Activated naive CD8-positive, alpha-beta T cell treated with anti-CD3 and anti-CD28 coated beads, Interleukin-2, amount 10 ng/mL, durations not matched to agents 7 days and 5 days (primary cell): Measurements from ENCODE around the gene WDR27. TPM values are rescaled to one million over a fixed set of nuclear protein-coding genes. Genes with fewer than 3 reads are reported as not detected.
"Not testable (repeated sequence)": the region's sequence is repeated elsewhere in the genome, so short reads cannot be mapped to it uniquely, and the experiment has no call there.

Source experiments
- ATAC-seq: fragments of 150-1000 bp; cut with Tn5 transposase; one replicate; pipeline ENCODE4 v1.10.0; 2021; ENCODE audit warnings: low read depth, moderate library complexity
- POLR2A ChIA-PET: fragments of 350-600 bp; sonication (Branson Sonifier 250); formaldehyde crosslinking; loops from one replicate; lab custom pipeline; 2021; ENCODE audit warnings: antibody characterized with exemption; lab: Charles Lee
- DNase-seq: peaks from one replicate; pipeline ENCODE4 v3.0.0; 2021
- H3K27ac Mint-ChIP-seq: one replicate; pipeline ENCODE4 v1.8.0; 2022; ENCODE audit warnings: mild to moderate bottlenecking, mixed read lengths
- H3K27me3 Mint-ChIP-seq: one replicate; pipeline ENCODE4 v1.8.0; 2022; ENCODE audit warnings: mild to moderate bottlenecking, moderate library complexity, mixed read lengths
- H3K36me3 Mint-ChIP-seq: one replicate; pipeline ENCODE4 v1.8.0; 2021; ENCODE audit warnings: mild to moderate bottlenecking, mixed read lengths
- H3K4me1 Mint-ChIP-seq: one replicate; pipeline ENCODE4 v1.8.0; 2021; ENCODE audit warnings: mixed read lengths
- H3K4me3 Mint-ChIP-seq: one replicate; pipeline ENCODE4 v1.8.0; 2022; ENCODE audit warnings: mild to moderate bottlenecking, moderate library complexity, mixed read lengths
- H3K9me3 Mint-ChIP-seq: one replicate; pipeline ENCODE4 v1.8.0; 2021; ENCODE audit warnings: mixed read lengths
- total RNA-seq, 2 experiments: library from RNA; stranded (reverse); gene quantifications; one replicate each; pipeline ENCODE4 v1.2.3, GENCODE V29; 2021

The WDR27 gene
- total RNA-seq, 2 experiments from 2014 or later = 37.6 to 39.6 TPM

DNA sequence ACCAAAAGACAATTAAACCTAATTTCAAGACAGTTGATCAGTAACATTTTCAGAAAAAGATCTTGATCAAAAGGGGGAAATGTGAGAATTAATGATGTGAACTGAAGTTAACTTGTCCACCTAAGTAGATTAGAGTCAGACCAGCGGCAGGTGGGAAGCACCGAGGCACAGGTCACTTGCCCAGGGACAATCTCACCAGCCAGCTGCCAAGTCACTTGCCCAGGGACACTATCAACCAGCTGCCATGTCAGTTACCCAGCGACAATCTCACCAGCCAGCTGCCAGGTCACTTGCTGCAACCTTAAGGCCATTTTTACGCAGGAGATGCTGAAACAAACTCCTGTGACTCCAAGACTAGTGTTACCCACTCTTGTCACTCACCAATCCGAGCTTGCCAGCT is 260.5 kb downstream of the WDR27 start:
- no peaks in the 10 kb centered on the region for H3K36me3 Mint-ChIP-seq
- DNase-seq = no peak
- ATAC-seq = no peak
- POLR2A ChIA-PET = no interaction called here
- no peaks in the 10 kb centered on the region for H3K4me1 Mint-ChIP-seq
- H3K27me3 Mint-ChIP-seq = peaks cover 13% of the 10 kb centered on the region
- H3K27ac Mint-ChIP-seq = no peak overlapping the region
- no peaks in the 10 kb centered on the region for H3K9me3 Mint-ChIP-seq
- H3K4me3 Mint-ChIP-seq = no peak overlapping the region

DNA sequence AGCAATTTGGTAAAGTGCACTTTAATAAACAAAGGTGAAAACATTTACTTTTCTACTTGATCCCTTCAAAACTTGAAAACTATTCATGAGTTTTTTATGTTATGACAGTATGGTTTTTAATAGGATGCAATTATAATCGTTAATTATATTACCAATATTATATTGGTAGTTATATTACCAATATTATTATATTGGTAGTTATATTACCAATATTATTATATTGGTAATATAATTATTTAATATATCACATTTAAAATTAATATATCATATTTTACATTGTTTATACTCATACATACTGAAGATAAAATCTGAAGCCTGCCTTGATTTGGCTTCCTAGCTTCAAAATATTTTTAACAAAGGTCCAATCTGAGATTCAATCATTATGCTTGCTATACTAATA is 262.1 kb downstream of the WDR27 start:
- Mint-ChIP-seq H3K27me3 (peaks cover 10% of the 10 kb centered on the region), H3K4me1 (no peaks in the 10 kb centered on the region), H3K36me3 (no peaks in the 10 kb centered on the region), H3K27ac (no peak overlapping the region), H3K9me3 (peaks cover 3% of the 10 kb centered on the region), H3K4me3 (no peak overlapping the region)
- DNase-seq (no peak), ATAC-seq (no peak)
- POLR2A ChIA-PET = no interaction called here

DNA sequence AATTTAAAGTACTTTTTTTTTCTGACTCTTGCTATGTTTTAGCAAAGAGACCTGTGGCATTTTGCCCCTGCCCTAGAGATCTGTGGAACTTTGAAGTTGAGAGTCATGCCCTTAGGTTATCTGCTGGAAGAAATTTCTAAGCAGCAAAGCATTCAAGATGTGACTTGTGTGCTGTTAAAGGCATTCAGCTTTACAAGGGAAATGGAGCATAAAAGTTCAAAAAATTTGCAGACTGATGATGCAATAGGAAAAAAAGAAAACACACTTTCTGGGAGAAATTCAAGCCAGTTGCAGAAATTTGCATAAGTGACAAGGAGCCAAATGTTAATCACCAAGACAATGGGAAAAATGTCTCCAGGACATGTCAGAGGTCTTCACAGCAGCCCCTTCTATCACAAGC is 267.3 kb downstream of the WDR27 start:
- H3K27me3 Mint-ChIP-seq, ATAC-seq, H3K27ac Mint-ChIP-seq, H3K4me1 Mint-ChIP-seq, H3K4me3 Mint-ChIP-seq, H3K36me3 Mint-ChIP-seq, DNase-seq, POLR2A ChIA-PET: not testable (repeated sequence)
- H3K9me3 Mint-ChIP-seq = peaks cover 25% of the 10 kb centered on the region

DNA sequence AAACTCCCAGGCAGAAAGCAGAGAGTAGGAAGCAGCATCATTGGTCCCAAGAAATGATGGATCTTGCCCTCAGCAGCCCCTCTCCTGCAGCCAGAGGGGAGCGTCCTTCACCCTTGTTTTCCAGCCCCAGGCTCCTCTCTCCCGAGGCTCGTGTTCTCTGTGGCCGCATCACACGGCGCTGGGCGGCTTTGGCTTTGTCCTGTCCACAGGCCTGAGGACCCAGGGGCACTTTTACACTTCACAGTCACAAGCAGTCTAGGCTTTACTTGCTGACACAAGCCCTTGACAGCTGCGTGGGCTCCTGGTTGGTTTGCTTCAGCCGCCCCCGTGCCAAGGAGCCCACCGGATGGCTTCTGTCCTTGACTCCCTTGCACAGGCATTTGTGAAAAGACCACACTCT is 272.8 kb downstream of the WDR27 start:
- peaks cover 22% of the 10 kb centered on the region for H3K9me3 Mint-ChIP-seq
- no peaks in the 10 kb centered on the region for H3K4me1 Mint-ChIP-seq
- DNase-seq (no peak), ATAC-seq (no peak)
- H3K27ac Mint-ChIP-seq = no peak overlapping the region
- POLR2A ChIA-PET = no interaction called here
- H3K27me3 Mint-ChIP-seq = peaks cover 2% of the 10 kb centered on the region
- no peaks in the 10 kb centered on the region for H3K36me3 Mint-ChIP-seq
- H3K4me3 Mint-ChIP-seq = no peak overlapping the region

DNA sequence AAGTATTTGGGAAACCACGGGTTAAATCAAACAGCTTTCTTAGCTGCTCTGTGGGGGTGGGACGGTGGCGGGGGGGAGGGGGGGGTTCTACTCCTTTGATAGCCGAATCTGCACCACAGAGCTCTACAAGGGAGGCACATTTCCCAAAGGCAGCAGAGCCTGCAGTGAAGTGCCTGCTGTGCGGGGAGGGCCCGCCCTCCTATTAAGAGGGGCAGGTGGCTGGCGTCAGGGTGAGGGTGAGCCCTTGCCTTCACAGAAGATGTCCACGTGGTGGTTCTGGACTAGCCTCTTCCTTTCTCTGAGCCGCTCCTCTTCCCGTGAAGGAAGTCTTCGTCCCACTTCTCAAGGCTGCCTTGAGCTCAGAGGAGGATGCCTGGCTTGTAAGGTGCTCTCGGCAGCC is 273.3 kb downstream of the WDR27 start:
- ATAC-seq (no peak), DNase-seq (no peak)
- H3K9me3 Mint-ChIP-seq = peaks cover 19% of the 10 kb centered on the region
- H3K27ac Mint-ChIP-seq = no peak overlapping the region
- no peaks in the 10 kb centered on the region for H3K36me3 Mint-ChIP-seq
- POLR2A ChIA-PET = no interaction called here
- no peaks in the 10 kb centered on the region for H3K4me1 Mint-ChIP-seq
- H3K27me3 Mint-ChIP-seq = peaks cover 2% of the 10 kb centered on the region
- no peak overlapping the region for H3K4me3 Mint-ChIP-seq

DNA sequence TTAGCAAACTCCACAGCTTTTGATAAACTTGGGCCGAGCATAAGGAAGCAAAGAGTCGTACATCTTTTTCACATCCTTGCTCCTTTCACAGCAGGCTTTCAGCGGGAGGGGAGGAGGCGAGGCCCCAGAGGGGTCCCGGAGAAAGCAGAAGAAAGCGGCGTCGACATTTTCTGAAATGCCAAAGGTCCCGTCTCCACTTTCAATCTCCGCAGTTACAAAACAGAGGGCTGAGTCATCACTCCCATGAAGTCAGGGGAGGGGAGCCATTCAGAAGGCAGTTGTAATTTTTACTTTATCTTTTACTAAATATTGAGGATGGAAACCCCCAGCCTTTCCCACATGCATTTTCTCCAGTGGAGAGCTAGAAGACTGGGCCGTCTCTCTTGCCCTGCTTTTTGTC is 274.0 kb downstream of the WDR27 start:
- Mint-ChIP-seq H3K27me3 (no peaks in the 10 kb centered on the region), H3K27ac (no peak overlapping the region), H3K9me3 (peaks cover 15% of the 10 kb centered on the region), H3K4me3 (no peak overlapping the region), H3K36me3 (no peaks in the 10 kb centered on the region), H3K4me1 (no peaks in the 10 kb centered on the region)
- ATAC-seq (no peak), DNase-seq (no peak)
- POLR2A ChIA-PET = no interaction called here

DNA sequence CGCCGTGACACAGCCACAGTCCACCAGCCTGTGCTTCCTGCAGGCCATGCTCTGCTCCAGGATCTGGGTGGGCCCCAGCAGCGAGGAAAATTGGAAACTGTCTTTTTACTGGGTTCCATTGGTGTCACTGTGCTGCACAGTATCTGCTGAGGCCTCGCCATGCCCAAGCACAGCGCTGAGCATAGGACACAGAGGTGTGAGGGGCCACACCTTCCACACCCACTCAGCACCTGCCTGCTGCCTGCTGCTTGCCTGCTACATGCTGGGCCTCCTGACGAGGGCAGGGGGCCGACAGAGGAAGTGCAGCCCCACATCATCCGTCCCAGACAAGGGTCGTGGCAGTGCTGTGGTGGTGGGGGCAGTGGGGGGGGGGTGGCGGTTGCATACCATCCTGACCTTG is 275.2 kb downstream of the WDR27 start:
- peaks cover 9% of the 10 kb centered on the region for H3K9me3 Mint-ChIP-seq
- no peak overlapping the region for H3K4me3 Mint-ChIP-seq
- POLR2A ChIA-PET = no interaction called here
- no peak for DNase-seq
- no peaks in the 10 kb centered on the region for H3K36me3 Mint-ChIP-seq
- no peaks in the 10 kb centered on the region for H3K27me3 Mint-ChIP-seq
- H3K4me1 Mint-ChIP-seq = no peaks in the 10 kb centered on the region
- no peak overlapping the region for H3K27ac Mint-ChIP-seq
- no peak for ATAC-seq

DNA sequence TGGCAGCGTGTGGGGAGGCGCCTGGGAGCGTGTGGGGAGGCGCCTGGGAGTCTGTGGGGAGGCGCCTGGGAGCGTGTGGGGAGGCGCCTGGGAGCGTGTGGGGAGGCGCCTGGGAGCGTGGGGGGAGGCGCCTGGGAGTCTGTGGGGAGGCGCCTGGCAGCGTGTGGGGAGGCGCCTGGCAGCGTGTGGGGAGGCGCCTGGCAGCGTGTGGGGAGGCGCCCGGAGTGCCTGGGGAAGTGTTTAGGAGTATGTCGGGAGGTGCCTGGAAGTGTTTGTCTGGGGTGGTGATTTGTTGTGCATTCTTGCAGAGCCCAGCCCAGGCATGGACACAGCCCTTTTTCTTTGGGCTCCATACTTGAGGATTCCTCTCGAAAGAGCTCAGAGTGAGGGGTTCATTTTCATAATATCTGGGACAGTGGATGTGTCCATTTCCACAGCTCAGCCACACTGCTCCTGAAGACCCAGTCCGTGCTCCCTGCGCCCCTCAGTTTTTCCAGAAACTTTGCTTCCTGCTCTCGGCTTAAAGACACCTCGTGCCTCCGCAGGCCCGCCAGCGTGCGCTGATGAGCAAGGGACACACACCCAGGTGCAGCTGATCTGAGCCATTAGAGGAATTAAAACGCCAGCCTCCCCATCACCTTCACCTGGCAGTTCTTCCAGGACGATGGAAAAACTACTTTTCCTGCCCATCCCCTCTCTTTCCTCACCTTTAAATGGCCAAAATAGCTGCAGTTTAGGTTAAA is 276.0 kb downstream of the WDR27 start:
- no peak for ATAC-seq
- Mint-ChIP-seq H3K4me3 (no peak overlapping the region), H3K4me1 (no peaks in the 10 kb centered on the region), H3K36me3 (no peaks in the 10 kb centered on the region), H3K27me3 (no peaks in the 10 kb centered on the region), H3K9me3 (peaks cover 5% of the 10 kb centered on the region), H3K27ac (no peak overlapping the region)
- no peak for DNase-seq
- POLR2A ChIA-PET = no interaction called here

DNA sequence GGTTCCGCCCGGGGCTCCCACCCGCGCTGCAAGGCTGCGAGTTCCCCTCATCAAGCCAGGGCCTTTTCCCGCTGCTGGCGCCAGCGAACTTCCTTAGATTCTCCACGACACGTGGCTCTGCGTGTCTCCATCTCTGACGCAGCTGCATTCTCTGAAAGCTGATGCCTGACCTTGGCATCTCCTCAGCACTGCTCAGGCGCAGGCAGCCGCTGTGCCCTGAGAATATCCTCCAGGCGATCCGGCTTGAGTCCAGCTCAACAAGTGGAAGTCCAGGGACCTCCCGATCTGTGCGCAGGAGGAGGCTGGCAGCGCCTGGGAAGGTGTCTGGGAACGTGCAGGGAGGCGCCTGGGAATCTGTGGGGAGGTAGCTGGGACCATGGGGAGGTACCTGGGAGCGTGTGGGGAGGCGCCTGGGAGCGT is 277.0 kb downstream of the WDR27 start:
- no peak for DNase-seq
- Mint-ChIP-seq H3K4me1 (no peaks in the 10 kb centered on the region), H3K9me3 (peaks cover under 1% of the 10 kb centered on the region), H3K36me3 (no peaks in the 10 kb centered on the region), H3K27ac (no peak overlapping the region), H3K27me3 (no peaks in the 10 kb centered on the region), H3K4me3 (no peak overlapping the region)
- POLR2A ChIA-PET = no interaction called here
- ATAC-seq = no peak

DNA sequence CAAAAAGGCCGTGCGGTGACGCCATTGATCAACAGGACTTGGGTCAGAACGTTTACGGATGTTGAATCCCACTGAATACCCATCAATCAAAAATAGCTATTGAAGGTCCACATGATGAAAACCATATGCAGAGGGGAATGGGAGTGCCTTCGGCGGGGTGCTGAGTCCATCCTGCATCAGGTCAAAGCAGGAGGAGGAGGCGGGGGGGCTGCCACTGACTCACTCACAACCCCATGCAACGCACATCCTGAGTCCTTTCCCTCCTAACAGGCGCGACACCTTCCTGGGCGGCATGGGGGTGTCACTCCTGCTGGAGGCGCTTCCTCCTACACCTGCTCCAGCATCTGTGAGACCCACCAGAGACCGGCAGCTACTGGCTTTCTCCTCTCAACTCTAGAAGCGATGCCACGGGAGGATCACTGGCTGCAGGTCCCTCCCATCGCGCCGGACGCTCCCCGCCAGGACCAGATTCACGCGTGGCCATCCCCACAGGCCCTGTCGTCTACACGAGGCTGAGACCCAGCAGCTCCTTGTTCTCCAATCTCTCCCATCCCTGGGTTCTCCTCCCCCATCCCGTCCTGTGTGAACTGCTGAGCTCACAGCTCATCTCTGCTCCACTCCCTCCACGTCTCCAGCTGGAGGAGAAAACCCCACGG is 277.6 kb downstream of the WDR27 start:
- POLR2A ChIA-PET = no interaction called here
- ATAC-seq = no peak
- H3K9me3 Mint-ChIP-seq = no peaks in the 10 kb centered on the region
- no peak overlapping the region for H3K27ac Mint-ChIP-seq
- no peak for DNase-seq
- H3K4me3 Mint-ChIP-seq = no peak overlapping the region
- no peaks in the 10 kb centered on the region for H3K27me3 Mint-ChIP-seq
- H3K4me1 Mint-ChIP-seq = no peaks in the 10 kb centered on the region
- H3K36me3 Mint-ChIP-seq = no peaks in the 10 kb centered on the region

DNA sequence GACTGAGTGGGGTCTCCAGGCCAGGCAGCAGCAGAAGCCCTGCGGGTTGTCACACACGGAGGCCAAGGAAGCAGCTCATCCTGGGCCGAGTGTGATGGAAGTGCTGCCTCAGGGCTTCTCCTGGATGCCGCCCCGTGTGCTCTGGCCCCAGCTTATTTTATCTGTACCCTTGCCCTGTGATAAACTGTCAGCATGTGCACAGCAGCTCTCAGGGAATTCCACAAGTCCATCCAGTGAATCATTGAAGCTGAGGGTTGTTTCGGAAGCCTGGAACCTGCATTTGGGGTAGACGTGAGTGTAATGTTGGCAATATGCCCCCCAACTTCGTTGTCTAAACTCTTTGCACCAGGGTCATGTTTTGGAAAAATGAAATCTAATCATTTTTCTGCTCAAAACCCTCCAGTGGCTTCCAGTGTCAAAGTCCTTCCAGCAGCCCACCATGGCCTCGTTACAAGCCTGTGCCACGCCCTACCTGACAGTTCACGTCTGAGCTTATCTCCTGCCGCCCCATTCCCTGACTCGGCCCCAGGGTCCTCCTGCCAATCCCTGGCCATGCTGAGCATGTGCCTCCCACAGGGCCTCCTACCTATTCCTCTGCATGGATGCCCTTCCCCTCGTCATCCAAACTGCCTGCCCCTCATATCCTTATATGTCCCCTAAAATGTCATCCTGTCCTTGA is 280.1 kb downstream of the WDR27 start:
- POLR2A ChIA-PET = no interaction called here
- H3K9me3 Mint-ChIP-seq = no peaks in the 10 kb centered on the region
- H3K4me3 Mint-ChIP-seq = no peak overlapping the region
- no peaks in the 10 kb centered on the region for H3K27me3 Mint-ChIP-seq
- no peaks in the 10 kb centered on the region for H3K36me3 Mint-ChIP-seq
- H3K4me1 Mint-ChIP-seq = no peaks in the 10 kb centered on the region
- no peak for DNase-seq
- no peak for ATAC-seq
- H3K27ac Mint-ChIP-seq = no peak overlapping the region

DNA sequence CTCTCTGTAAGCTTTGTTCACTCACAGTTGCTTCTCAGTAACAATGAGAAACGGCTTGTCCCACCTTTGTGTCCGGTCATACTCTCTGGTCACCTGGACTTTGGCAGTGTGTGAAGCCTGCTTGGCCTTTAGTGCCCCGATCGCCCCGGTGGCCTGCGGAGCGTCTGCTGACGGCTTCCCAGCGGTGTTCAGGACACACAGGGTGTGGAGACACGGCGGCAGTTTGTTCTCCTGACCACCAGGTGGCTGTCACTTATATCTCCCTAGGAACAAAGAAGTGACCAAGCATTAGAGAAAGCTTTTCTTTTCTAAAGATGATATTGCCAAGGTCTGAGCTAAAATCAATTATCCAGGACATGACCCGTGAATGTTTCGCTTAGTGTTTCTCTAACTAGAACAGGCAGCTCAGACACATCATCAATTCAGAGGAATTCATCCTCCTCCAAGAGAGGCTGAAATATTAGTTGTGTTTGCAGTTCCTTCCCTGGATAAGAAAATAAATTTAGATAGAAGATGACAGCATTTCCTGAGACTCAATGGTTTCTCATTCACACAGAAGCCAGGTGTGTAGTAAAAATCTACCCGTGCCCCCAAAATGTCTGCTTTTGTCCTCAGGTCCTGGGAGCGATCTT is 280.8 kb downstream of the WDR27 start:
- no peaks in the 10 kb centered on the region for H3K4me1 Mint-ChIP-seq
- no peak overlapping the region for H3K4me3 Mint-ChIP-seq
- H3K36me3 Mint-ChIP-seq = no peaks in the 10 kb centered on the region
- no peak for ATAC-seq
- POLR2A ChIA-PET = no interaction called here
- H3K27me3 Mint-ChIP-seq = no peaks in the 10 kb centered on the region
- H3K9me3 Mint-ChIP-seq = peaks cover 1% of the 10 kb centered on the region
- no peak overlapping the region for H3K27ac Mint-ChIP-seq
- no peak for DNase-seq

DNA sequence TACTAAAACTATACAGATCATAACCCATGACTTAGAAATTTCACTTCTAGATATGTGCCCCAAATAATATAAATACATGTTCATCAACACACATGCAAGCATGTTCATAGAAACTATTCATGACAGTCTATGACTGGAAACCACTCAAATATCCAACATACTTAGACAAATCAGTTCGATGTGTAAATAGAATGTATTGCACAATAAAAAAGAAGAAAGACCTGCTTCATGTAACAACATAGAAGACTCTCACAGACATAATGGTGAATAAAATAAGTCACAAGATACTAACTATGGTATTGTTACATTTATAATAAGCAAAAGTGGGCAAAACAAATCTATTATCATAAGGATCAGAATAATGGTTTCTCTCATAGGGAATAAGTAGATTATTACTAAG is 284.7 kb downstream of the WDR27 start:
- POLR2A ChIA-PET = no interaction called here
- no peak overlapping the region for H3K27ac Mint-ChIP-seq
- DNase-seq = no peak
- H3K27me3 Mint-ChIP-seq = no peaks in the 10 kb centered on the region
- H3K4me1 Mint-ChIP-seq = no peaks in the 10 kb centered on the region
- ATAC-seq = no peak
- H3K9me3 Mint-ChIP-seq = peaks cover 12% of the 10 kb centered on the region
- no peak overlapping the region for H3K4me3 Mint-ChIP-seq
- H3K36me3 Mint-ChIP-seq = no peaks in the 10 kb centered on the region
